ENCODE results near the gene OR8H2. TPM values are rescaled to one million over a fixed set of nuclear protein-coding genes. Genes with fewer than 3 reads are reported as not detected.

OR8H2 gene
- total RNA-seq, 4 donors from 2014 or later, result not detected

GRCh38 chr11:56152333-56152732 is 48.8 kb downstream of the OR8H2 start:
- no peaks in the 10 kb centered on the region for H3K36me3 ChIP-seq
- 90% methylated on average over 15 of the region's 15 CpGs for WGBS

More at GRCh38 chr11:56152333-56152732, 48.8 kb downstream of the OR8H2 start:
- peaks cover 0 to 35% (median 7%) of the 10 kb centered on the region in 4 donors for H3K9me3 ChIP-seq
- TF ChIP-seq CTCF (IDR thresholded peaks at IDR 0.05) (no peak), POLR2A (IDR thresholded peaks at IDR 0.05; ENCODE audit: low read depth) (no peak), EP300 (IDR thresholded peaks at IDR 0.05) (no peak), POLR2AphosphoS5 (IDR thresholded peaks at IDR 0.05) (no peak)
- intact Hi-C loops (cut with DNase I), result no loop called here
- no peaks in the 10 kb centered on the region for H3K4me1 ChIP-seq
- no peak overlapping the region for H3K27ac ChIP-seq (replicated peaks in 1 of 4)
- H3K4me3 ChIP-seq, result no peak overlapping the region
- H3K27me3 ChIP-seq, result no peaks in the 10 kb centered on the region
- DNase-seq (ENCODE audit: extremely low spot score), result no peak

Small RNA genes within 50 kb of the gene (small RNA-seq; reads per million reads assigned to genes)
- 0 reads per million in 3 donors for gene OR8I4P

Other genes starting within 250 kb of the OR8H2 start
- gene TRIM51, start 220.4 kb upstream of the OR8H2 start, total RNA-seq, result not detected
- not detected for gene OR5W2, start 189.1 kb upstream of the OR8H2 start, total RNA-seq
- not detected for gene OR5I1, start 167.3 kb upstream of the OR8H2 start, total RNA-seq
- gene OR10AG1, start 133.7 kb upstream of the OR8H2 start, total RNA-seq, result not detected
- not detected for gene OR5F1, start 109.1 kb upstream of the OR8H2 start, total RNA-seq
- not detected for gene OR5AS1, start 76.0 kb upstream of the OR8H2 start, total RNA-seq
- gene OR8I2, start 10.4 kb upstream of the OR8H2 start, total RNA-seq, result not detected
- not detected for gene OR8H3, start 18.7 kb downstream of the OR8H2 start, total RNA-seq
- not detected for gene OR8J3, start 36.5 kb downstream of the OR8H2 start, total RNA-seq
- gene OR8K5, start 56.6 kb downstream of the OR8H2 start, total RNA-seq, result not detected
- gene OR5J2, start 72.9 kb downstream of the OR8H2 start, total RNA-seq, result not detected
- not detected for gene OR5T2, start 130.6 kb downstream of the OR8H2 start, total RNA-seq
- gene OR5T3, start 148.6 kb downstream of the OR8H2 start, total RNA-seq, result not detected
- gene OR5T1, start 170.5 kb downstream of the OR8H2 start, total RNA-seq, result not detected
- not detected for gene OR8H1, start 188.6 kb downstream of the OR8H2 start, total RNA-seq
- not detected for gene OR8K3, start 211.5 kb downstream of the OR8H2 start, total RNA-seq
- gene OR8K1, start 242.4 kb downstream of the OR8H2 start, total RNA-seq, result not detected

Data from esophagus muscularis mucosa (tissue), 4 donors.